GM18520 (cell line): ENCODE measurements around the gene UBE2B.
"Not testable (repeated sequence)": the region's sequence is repeated elsewhere in the genome, so short reads cannot be mapped to it uniquely, and the experiment has no call there.

Source experiments
- ATAC-seq: cut with Tn5 transposase; IDR thresholded peaks from one replicate; pipeline ENCODE4 v1.9.1; 2021; ENCODE audit not compliant: unreplicated experiment

The UBE2B gene

GRCh38 chr5:134397196-134397595 lies 25.8 kb downstream of the UBE2B start:
- no peak for ATAC-seq

GRCh38 chr5:134398609-134399155 lies 27.3 kb downstream of the UBE2B start:
- ATAC-seq, result no peak

- ATAC-seq, result no peak
Observed at GRCh38 chr5:134403951-134404350, 32.6 kb downstream of the UBE2B start.

GRCh38 chr5:134406390-134406789 lies 35.0 kb downstream of the UBE2B start:
- no peak for ATAC-seq

GRCh38 chr5:134409321-134409720 lies 38.0 kb downstream of the UBE2B start:
- ATAC-seq, result no peak

- no peak for ATAC-seq
Observed at GRCh38 chr5:134410822-134411221, 39.5 kb downstream of the UBE2B start.

GRCh38 chr5:134411228-134411545 lies 39.8 kb downstream of the UBE2B start:
- ATAC-seq, result no peak

DNA sequence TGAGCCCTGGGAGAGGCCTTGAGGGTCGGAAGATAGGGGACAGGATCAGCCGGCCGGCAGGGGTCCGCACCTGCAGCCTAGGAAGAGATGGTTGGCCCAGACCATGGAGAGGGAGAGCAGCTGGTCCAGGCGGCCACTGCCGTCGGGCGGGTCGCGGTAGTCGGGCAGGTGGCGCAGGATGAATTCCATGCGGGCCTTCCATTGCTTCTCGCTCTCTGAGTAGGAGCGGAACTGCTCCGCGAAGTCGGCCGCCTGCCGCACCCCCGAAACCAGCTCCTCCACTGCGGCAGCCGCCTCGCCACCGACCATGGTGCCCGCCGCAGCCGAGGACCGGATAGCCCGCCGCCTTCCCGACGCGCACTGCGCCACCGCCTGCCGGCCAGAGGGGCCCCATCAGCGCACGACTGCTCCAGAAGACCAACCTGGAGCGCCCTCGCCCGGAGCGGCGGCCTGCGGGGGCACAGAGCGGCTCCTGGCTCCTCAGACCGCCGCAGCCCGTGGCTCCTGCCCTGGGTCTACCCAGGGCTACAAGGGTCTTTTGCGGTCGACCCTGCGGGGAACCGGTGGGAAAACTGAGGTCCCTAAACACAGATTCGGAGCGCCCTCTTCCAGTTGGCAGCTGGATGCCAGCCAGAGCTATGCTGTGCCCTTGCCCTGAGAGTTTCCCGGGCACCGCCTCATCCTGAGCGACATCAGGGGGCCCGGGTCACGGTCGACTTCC lies 40.3 kb downstream of the UBE2B start, which contains the start of gene CDKN2AIPNL:
CDKN2AIPNL (minus strand) TSS at position 336 of the 721 bp plus-strand sequence; CDS start at position 309, 27 bp downstream.
- peak; percentile 93 for ATAC-seq

GRCh38 chr5:134413046-134413445 lies 41.7 kb downstream of the UBE2B start:
- no peak for ATAC-seq

DNA sequence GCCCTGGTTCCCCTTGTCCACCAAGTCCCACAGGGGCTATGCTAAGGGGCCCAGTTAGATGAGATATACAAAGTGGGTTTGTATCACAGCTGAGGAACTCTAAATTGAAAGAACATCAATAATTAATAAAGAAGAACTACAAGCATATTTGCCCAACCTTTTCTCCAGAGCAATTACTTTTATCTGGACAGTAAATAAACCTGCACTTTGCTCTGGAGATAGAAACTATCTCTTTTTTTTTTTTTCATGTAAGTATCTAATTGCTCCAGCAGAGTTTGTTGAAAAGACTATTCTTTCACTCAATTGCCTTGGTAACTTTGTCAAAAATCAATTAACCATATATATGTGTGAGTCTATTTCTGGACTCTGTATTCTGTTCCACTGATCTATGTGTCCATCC lies 46.3 kb downstream of the UBE2B start:
- ATAC-seq, result no peak

- ATAC-seq, result no peak
Observed at GRCh38 chr5:134418958-134419357, 47.6 kb downstream of the UBE2B start.

GRCh38 chr5:134420343-134420742 lies 49.0 kb downstream of the UBE2B start:
- no peak for ATAC-seq

GRCh38 chr5:134421038-134421437 lies 49.7 kb downstream of the UBE2B start:
- not testable (repeated sequence) for ATAC-seq

- ATAC-seq, result no peak
Observed at GRCh38 chr5:134422791-134423365, 51.5 kb downstream of the UBE2B start.

GRCh38 chr5:134423376-134423775 lies 52.0 kb downstream of the UBE2B start:
- no peak for ATAC-seq

GRCh38 chr5:134426361-134426760 lies 55.0 kb downstream of the UBE2B start:
- ATAC-seq, result no peak

DNA sequence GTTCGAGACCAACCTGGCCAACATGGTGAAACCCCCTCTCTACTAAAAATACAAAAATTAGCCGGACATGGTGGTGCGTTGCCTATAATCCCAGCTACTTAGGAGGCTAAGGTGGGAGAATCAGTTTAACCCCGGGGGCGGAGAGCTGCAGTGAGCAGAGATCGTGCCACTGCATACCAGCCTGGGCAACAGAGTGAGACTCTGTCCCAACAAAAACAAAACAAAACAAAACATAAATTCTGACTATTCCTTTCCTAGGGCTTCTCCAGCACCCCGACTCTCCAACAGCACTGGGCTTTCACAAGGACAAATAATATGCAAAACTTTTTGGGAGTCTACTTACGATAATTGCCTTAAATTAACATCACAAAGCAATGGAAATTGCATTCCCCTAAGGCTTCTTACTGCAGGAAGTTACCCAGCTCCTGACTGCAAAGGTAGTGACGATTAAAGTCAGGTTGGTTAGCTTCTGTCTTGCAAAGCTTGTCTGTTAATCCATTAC lies 56.2 kb downstream of the UBE2B start:
- ATAC-seq, result no peak

GRCh38 chr5:134430001-134430569 lies 58.7 kb downstream of the UBE2B start:
- ATAC-seq, result no peak

GRCh38 chr5:134432174-134432573 lies 60.8 kb downstream of the UBE2B start:
- ATAC-seq, result no peak

GRCh38 chr5:134432677-134433359 lies 61.4 kb downstream of the UBE2B start:
- no peak for ATAC-seq

DNA sequence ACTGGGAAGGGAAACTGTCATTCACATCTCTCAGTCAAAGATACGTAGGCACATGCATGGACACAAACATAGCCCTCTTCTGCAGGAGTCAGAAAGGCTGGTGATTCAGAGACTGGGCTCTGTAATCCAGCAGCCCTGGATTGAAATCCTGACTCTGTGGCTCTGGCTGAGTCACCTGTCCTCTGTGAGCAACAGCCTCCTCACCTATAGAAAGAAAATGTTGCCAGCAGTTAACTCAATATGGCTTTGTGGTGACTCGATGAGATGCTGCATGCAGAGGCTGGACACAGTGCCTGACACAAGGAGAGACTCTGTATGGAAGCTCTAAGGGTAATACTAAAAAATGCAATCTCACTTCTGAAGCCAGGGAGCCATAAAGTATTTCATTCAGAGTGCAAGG lies 64.2 kb downstream of the UBE2B start:
- no peak for ATAC-seq
